DND-41 (cell line): ENCODE measurements around the gene MMP24.

ENCODE experiments used
- EZH2 ChIP-seq: IDR thresholded peaks from 3 replicates; pipeline ENCODE4 v1.6.1; 2012; ENCODE audit warnings: borderline replicate concordance, low read depth, mild to moderate bottlenecking, moderate library complexity, low read length, inconsistent platforms; ENCODE audit not compliant: severe bottlenecking
- TF ChIP-seq, protein P1 (sequence below): IDR thresholded peaks from 2 replicates; pipeline ENCODE4 v1.5.1; 2012; ENCODE audit warnings: borderline replicate concordance, low read length, moderate library complexity, mild to moderate bottlenecking; ENCODE audit not compliant: poor library complexity, severe bottlenecking; ENCODE audit errors: extremely low read depth

DNA sequence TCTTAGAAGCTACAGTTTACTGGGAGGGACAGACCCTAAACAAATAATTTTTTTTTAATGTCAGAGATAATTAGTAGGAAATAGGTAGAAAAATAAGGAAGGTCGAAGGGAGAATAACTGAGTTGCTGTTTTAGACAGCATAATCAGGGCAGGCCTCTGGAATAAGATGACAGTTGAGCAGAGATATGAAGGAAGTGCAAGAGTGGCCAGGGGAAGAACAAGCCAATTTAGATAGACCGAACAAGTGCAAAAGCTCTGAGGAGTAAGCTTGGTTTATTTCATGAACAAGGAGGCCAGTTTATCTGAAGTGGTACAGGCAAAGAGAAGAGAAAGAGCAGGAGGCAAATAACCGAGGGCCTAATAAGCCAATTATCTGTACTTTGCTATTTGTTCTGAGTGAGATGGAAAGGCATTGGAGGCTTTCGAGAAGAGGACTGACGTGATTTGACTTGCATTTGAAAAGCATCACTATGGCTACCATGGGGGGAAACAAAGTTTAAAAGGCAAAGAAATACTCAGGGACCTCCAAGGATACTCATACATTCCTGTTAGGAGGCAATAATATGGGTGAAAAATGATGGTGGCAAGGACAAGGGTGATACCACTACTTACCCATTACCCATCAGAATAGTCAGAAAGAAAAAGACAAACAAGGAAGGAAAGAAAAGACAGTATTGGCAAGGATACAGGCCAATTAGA, 34.9 kb upstream of the MMP24 start:
- no peak for TF ChIP-seq EZH2
- TF ChIP-seq, protein P1, sequence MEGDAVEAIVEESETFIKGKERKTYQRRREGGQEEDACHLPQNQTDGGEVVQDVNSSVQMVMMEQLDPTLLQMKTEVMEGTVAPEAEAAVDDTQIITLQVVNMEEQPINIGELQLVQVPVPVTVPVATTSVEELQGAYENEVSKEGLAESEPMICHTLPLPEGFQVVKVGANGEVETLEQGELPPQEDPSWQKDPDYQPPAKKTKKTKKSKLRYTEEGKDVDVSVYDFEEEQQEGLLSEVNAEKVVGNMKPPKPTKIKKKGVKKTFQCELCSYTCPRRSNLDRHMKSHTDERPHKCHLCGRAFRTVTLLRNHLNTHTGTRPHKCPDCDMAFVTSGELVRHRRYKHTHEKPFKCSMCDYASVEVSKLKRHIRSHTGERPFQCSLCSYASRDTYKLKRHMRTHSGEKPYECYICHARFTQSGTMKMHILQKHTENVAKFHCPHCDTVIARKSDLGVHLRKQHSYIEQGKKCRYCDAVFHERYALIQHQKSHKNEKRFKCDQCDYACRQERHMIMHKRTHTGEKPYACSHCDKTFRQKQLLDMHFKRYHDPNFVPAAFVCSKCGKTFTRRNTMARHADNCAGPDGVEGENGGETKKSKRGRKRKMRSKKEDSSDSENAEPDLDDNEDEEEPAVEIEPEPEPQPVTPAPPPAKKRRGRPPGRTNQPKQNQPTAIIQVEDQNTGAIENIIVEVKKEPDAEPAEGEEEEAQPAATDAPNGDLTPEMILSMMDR: no peak
